Bone marrow (tissue), 2 donors: ENCODE measurements around the gene GADD45GIP1.
"Not testable (repeated sequence)": the region's sequence is repeated elsewhere in the genome, so short reads cannot be mapped to it uniquely, and the experiment has no call there.

Experiments
- DNase-seq, 2 donors: peaks; one replicate each; lab custom pipeline; 2025; lab: John Stamatoyannopoulos, UW

GADD45GIP1 gene

GRCh38 chr19:12939975-12940423 lies 17.0 kb downstream of the GADD45GIP1 start:
- no peak for DNase-seq

DNA sequence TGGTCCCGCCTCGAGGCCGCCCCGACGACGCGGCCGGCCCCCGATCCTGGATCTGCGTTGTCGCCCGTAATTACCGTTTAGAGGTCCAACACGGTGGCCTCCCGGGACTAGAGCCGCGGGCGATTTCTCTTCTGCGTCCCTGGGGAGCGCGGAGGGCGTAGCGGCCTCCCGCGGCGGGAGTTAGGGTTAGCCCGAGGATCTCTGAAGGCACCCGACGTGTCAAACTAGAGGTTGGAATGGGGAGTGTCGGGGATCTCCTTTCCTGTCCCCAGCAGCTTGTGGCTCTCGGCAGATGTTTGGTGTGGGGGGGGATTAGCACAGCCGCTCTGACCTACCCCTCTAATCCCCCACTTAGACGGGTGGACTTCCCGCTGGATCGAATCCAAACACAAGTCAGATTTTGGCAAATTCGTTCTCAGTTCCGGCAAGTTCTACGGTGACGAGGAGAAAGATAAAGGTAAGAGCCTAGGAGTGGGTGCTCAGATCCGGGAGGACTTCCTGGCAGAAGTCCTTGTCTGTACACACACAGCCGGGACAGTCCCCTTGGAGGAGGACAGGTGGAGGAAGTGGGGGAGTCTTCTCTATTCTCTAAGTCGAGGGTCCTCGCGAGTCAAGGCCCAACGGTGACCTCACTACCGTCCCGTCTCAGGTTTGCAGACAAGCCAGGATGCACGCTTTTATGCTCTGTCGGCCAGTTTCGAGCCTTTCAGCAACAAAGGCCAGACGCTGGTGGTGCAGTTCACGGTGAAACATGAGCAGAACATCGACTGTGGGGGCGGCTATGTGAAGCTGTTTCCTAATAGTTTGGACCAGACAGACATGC lies 18.0 kb downstream of the GADD45GIP1 start:
- DNase-seq = peak in 1 of 2 donors; percentile 3

GRCh38 chr19:12937927-12938778 lies 18.9 kb downstream of the GADD45GIP1 start, which contains the start of gene CALR:
TSS of gene CALR (plus strand) at chr19:12938609. CDS start at chr19:12938680, 71 bp downstream.
- DNase-seq = peak; percentile 97 to 99

- peak; percentile 59 to 83 for DNase-seq
Observed at GRCh38 chr19:12937093-12937926, 19.7 kb downstream of the GADD45GIP1 start.

- DNase-seq = peak in 1 of 2 donors; percentile 14
Observed at GRCh38 chr19:12936582-12936981, 20.4 kb downstream of the GADD45GIP1 start.

- no peak for DNase-seq
Observed at GRCh38 chr19:12935071-12935470, 22.0 kb downstream of the GADD45GIP1 start.

- DNase-seq = peak; percentile 78 to 81
Observed at GRCh38 chr19:12933287-12934072, 23.5 kb downstream of the GADD45GIP1 start, which contains the start of gene FARSA. TSS of gene FARSA (minus strand) at chr19:12933711. CDS start at chr19:12933696, 15 bp downstream.

- no peak for DNase-seq
Observed at GRCh38 chr19:12932392-12933286, 24.4 kb downstream of the GADD45GIP1 start.

GRCh38 chr19:12930002-12930645 lies 26.9 kb downstream of the GADD45GIP1 start:
- peak in 1 of 2 donors; percentile 8 for DNase-seq

DNA sequence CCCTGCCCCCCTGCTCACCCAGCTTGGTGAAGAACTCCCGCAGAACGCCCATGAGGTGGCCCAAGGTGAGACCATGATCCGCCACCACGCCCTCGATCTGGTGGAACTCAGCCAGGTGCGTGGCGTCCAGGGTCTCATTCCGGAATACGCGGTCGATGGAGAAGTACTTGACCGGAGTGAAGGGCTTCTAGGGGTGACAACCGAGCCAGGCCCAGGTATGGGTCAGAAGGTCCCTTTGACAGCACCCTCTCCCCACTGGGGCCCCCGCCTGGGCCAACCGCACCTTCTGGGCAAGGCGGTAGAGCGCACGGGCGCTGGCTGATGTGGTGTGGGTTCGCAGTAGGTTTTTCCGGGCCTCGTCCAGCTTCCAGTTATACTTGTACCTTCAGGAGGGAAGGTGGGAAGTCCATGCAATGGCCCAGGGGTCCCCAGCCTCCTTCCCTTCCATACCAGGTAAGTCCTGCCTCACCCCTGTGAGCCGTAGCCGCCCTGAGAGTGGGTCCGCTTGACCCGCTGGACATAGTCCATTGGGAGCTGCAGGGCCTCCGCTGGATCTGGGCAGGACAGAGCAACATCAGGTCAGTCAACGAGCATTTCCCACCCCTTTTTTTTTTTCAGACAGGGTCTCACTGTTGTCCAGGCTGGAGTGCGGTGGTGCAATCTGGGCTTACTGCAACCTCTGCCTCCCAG lies 32.3 kb downstream of the GADD45GIP1 start:
- no peak for DNase-seq

DNA sequence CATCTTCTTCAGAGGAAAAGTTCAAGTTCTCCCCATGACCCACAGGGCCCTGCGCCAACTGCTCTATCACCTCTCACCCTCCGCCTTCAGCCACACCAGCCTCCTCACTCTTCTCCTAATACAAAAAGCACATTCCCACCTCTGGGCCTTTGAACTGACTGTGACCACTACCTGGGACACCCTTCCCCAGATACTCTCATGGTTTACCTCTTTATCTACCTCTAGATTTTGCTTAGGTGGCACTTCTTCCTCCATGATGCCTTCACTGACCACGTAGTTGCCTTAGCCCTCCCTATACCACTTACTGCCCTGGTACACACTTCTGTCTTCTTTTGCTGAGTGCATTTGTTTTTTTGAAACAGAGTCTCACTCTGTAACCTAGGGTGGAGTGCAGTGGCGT lies 34.1 kb downstream of the GADD45GIP1 start:
- DNase-seq = no peak

DNA sequence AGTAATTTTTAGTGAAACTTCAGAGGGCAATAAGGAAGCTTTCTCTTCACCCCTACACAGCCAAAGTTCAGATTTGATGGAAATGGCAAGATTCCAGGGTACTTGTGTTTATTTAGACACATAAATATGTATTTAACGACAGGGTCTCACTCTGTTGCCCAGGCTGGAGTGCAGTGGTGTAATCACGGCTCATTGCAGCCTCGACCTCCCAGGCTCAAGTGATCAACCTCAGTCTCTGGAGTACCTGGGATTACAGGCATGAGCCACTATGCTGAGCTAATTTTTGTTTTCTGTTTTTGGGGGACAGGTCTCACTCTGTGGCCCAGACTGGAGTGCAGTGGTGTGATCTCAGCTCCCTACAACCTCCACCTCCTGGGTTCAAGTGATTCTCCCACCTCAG lies 36.0 kb downstream of the GADD45GIP1 start:
- no peak for DNase-seq

DNA sequence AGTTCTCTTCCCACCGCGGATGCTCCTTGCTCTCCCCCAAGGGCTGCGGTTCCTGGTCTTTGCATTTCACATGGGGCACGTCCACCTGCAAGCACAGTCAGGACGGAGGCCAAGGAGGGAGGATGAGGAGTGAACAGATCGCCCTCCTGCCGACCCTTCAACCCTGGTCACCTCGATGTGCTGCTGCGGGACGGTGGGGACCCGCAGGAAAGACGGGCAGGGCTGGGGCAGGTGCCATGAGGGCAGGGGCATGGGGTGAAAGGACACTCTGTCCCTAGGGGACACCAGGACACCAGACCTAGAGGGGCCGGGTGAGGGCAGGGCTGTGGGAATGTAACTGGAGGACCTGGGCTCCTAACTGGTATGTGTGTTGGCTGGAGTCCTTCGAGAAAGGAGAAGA lies 38.8 kb downstream of the GADD45GIP1 start:
- DNase-seq = no peak

GRCh38 chr19:12915860-12916259 lies 41.2 kb downstream of the GADD45GIP1 start:
- not testable (repeated sequence) for DNase-seq

GRCh38 chr19:12913851-12914690 lies 43.0 kb downstream of the GADD45GIP1 start:
- DNase-seq = peak; percentile 8 to 93

- DNase-seq = no peak
Observed at GRCh38 chr19:12913011-12913561, 43.9 kb downstream of the GADD45GIP1 start.

DNA sequence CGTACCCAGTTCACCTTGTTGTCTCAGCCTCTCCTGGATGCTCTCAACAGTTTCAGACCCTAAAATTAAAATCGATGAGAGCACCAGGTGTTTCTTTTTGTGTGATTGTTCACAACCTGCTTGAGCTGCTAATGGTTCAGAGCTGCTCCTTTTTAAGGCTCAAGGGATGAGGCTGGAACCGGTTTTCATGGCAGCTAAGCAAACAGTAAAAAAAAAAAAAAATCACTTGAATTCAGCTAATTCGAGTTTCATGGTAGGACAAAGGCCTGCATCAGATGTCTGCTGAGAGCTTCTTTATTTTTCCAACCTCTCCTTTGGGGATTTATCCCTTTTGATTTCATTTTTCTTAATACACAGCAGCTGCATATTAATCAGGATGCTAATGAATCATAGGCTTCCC lies 44.5 kb downstream of the GADD45GIP1 start:
- DNase-seq = no peak
